Keratinocyte (primary cell): Measurements from ENCODE around the gene SEMA4G. TPM values are rescaled to one million over a fixed set of nuclear protein-coding genes. Genes with fewer than 3 reads are reported as not detected.

ENCODE experiments used
- DNase-seq: peaks from one replicate; pipeline ENCODE4 v3.0.0-alpha.2; 2011; ENCODE audit warnings: low read depth, missing footprints, low spot score
- FAIRE-seq: peaks from 2 replicates; lab custom pipeline; 2011; peaks lifted over from hg19 to GRCh38; lab: Jason Lieb, UNC
- H2AFZ ChIP-seq: 2 replicates; pipeline ENCODE4 v1.6.0; 2012; ENCODE audit warnings: low read length, control low read depth, inconsistent platforms; ENCODE audit not compliant: control insufficient read depth
- H3K27ac ChIP-seq: 2 replicates; pipeline ENCODE4 v1.5.1; 2011; ENCODE audit warnings: low read length; ENCODE audit not compliant: control insufficient read depth, insufficient read depth
- H3K27me3 ChIP-seq: 3 replicates; pipeline ENCODE4 v1.6.0; 2011; ENCODE audit warnings: low read length; ENCODE audit not compliant: control insufficient read depth, insufficient read depth; ENCODE audit errors: extremely low read depth
- H3K36me3 ChIP-seq, 2 experiments: 2 replicates in 1 of 2; 3 replicates in 1 of 2; pipeline ENCODE4 v1.5.1; 2011; ENCODE audit warnings: low read length in 2 of 2, mild to moderate bottlenecking in 1 of 2; ENCODE audit not compliant: control insufficient read depth in 2 of 2, insufficient read depth in 2 of 2; ENCODE audit errors: extremely low read depth in 1 of 2
- H3K4me1 ChIP-seq: 3 replicates; pipeline ENCODE4 v1.5.1; 2011; ENCODE audit warnings: low read length; ENCODE audit not compliant: control insufficient read depth, insufficient read depth; ENCODE audit errors: extremely low read depth
- H3K4me2 ChIP-seq: 3 replicates; pipeline ENCODE4 v1.6.0; 2011; ENCODE audit warnings: low read depth, low read length; ENCODE audit not compliant: control insufficient read depth, insufficient read depth; ENCODE audit errors: extremely low read depth
- H3K4me3 ChIP-seq, 3 experiments: fragments of 200-600 bp in 1 of 3; sonication (generic) in 1 of 3; 2 replicates in 2 of 3; 3 replicates in 1 of 3; pipeline ENCODE4 v1.5.1; 2011 to 2016; ENCODE audit warnings: low read length in 3 of 3, mild to moderate bottlenecking in 3 of 3, control low read depth in 2 of 3, inconsistent platforms in 1 of 3, low read depth in 1 of 3, mixed read lengths in 1 of 3, mixed run types in 1 of 3, moderate library complexity in 1 of 3; ENCODE audit not compliant: control insufficient read depth in 2 of 3, insufficient read depth in 2 of 3; ENCODE audit errors: extremely low read depth in 1 of 3
- H3K79me2 ChIP-seq: 2 replicates; pipeline ENCODE4 v1.6.0; 2012; ENCODE audit warnings: low read length; ENCODE audit not compliant: control insufficient read depth, insufficient read depth
- H3K9ac ChIP-seq: 3 replicates; pipeline ENCODE4 v1.6.0; 2011; ENCODE audit warnings: low read length; ENCODE audit not compliant: control insufficient read depth, insufficient read depth; ENCODE audit errors: extremely low read depth
- H3K9me1 ChIP-seq: 3 replicates; pipeline ENCODE4 v1.6.0; 2011; ENCODE audit warnings: low read length; ENCODE audit not compliant: control insufficient read depth, insufficient read depth; ENCODE audit errors: extremely low read depth
- H3K9me3 ChIP-seq: 2 replicates; pipeline ENCODE4 v1.5.1; 2012; ENCODE audit warnings: low read depth, low read length; ENCODE audit not compliant: control insufficient read depth
- H4K20me1 ChIP-seq: 3 replicates; pipeline ENCODE4 v1.6.0; 2011; ENCODE audit warnings: low read length; ENCODE audit not compliant: control insufficient read depth, insufficient read depth; ENCODE audit errors: extremely low read depth
- CTCF ChIP-seq, 3 experiments: IDR thresholded peaks in 1 of 3; conservative IDR thresholded peaks in 1 of 3; optimal IDR thresholded peaks in 1 of 3; 2 replicates in 2 of 3; 3 replicates in 1 of 3; pipeline versions ENCODE3 to v1.5.1; 2011; ENCODE audit warnings: low read length in 3 of 3, mild to moderate bottlenecking in 3 of 3, moderate library complexity in 2 of 3, control low read depth in 1 of 3, inconsistent platforms in 1 of 3; ENCODE audit not compliant: insufficient read depth in 2 of 3; ENCODE audit errors: extremely low read depth in 1 of 3
- EZH2 ChIP-seq: IDR thresholded peaks from one replicate; pipeline ENCODE4 v1.6.1; 2012; ENCODE audit warnings: inconsistent platforms, mild to moderate bottlenecking, low read length, moderate library complexity
- dilution Hi-C: fragments of 300-500 bp; cut with MboI; formaldehyde crosslinking; loops from one replicate; pipeline ENCODE4 v1.7.0; 2020; ENCODE audit warnings: low sequenced_read_pairs; ENCODE audit not compliant: extremely low pct_ligation_motif_present
- polyA plus RNA-seq, 5 experiments: library from polyadenylated mRNA; depleted of rRNA in 3 of 5; stranded (reverse) in 3 of 5; stranded (forward) in 1 of 5; unstranded in 1 of 5; fragments of >200 nt; gene quantifications; 1 replicate in 1 of 5; 2 replicates in 3 of 5; 3 replicates in 1 of 5; pipeline versions ENCODE4 v1.2.1 to v1.2.3, GENCODE V29; 2011 to 2012; ENCODE audit warnings: missing spikeins in 2 of 5, low read depth in 1 of 5, low replicate concordance in 1 of 5

The SEMA4G gene
- polyA plus RNA-seq, 1 donor (not counting 4 experiments of a cell fraction or from before 2014, with no cell fraction given): 1.2 TPM

GRCh38 chr10:100984672-100985177 lies 15.4 kb downstream of the SEMA4G start:
- Histone ChIP-seq H3K9ac (no peak overlapping the region), H3K79me2 (peaks cover 40% of the 10 kb centered on the region)

GRCh38 chr10:100985336-100985735 lies 16.0 kb downstream of the SEMA4G start:
- no peak for TF ChIP-seq CTCF (optimal IDR thresholded peaks at IDR 0.05 in 1 of 3, IDR thresholded peaks at IDR 0.05 in 1 of 3, conservative IDR thresholded peaks at IDR 0.05 in 1 of 3; ENCODE audit: extremely low read depth in 1 of 3, insufficient read depth in 2 of 3, low read length in 3 of 3)
- no peak for TF ChIP-seq EZH2
- H3K4me3 ChIP-seq: no peak overlapping the region
- H3K36me3 ChIP-seq: peaks cover 18 to 30% of the 10 kb centered on the region in 2 experiments
- no peak overlapping the region for H3K27ac ChIP-seq
- H3K4me2 ChIP-seq: no peak overlapping the region
- no peak overlapping the region for H2AFZ ChIP-seq
- peaks cover 4% of the 10 kb centered on the region for H3K9me1 ChIP-seq
- no peaks in the 10 kb centered on the region for H3K9me3 ChIP-seq
- DNase-seq: no peak
- no peaks in the 10 kb centered on the region for H3K27me3 ChIP-seq
- no peak overlapping the region for H3K9ac ChIP-seq
- no peak for FAIRE-seq
- peaks cover 46% of the 10 kb centered on the region for H3K79me2 ChIP-seq
- H4K20me1 ChIP-seq: no peaks in the 10 kb centered on the region
- peaks cover 17% of the 10 kb centered on the region for H3K4me1 ChIP-seq
- dilution Hi-C loops: no loop called here

More at GRCh38 chr10:100984672-100985177, 15.4 kb downstream of the SEMA4G start:
- Histone ChIP-seq H3K27ac (no peak overlapping the region), H2AFZ (no peak overlapping the region), H4K20me1 (no peaks in the 10 kb centered on the region), H3K9me1 (peaks cover 4% of the 10 kb centered on the region), H3K4me3 (no peak overlapping the region), H3K4me1 (peaks cover 17% of the 10 kb centered on the region), H3K27me3 (no peaks in the 10 kb centered on the region), H3K36me3 (peaks cover 16 to 31% of the 10 kb centered on the region in 2 experiments), H3K4me2 (no peak overlapping the region), H3K9me3 (no peaks in the 10 kb centered on the region)
- DNase-seq (no peak), FAIRE-seq (no peak)
- TF ChIP-seq EZH2 (no peak), CTCF (optimal IDR thresholded peaks at IDR 0.05 in 1 of 3, IDR thresholded peaks at IDR 0.05 in 1 of 3, conservative IDR thresholded peaks at IDR 0.05 in 1 of 3; ENCODE audit: extremely low read depth in 1 of 3, insufficient read depth in 2 of 3, low read length in 3 of 3) (no peak)
- dilution Hi-C loops: no loop called here
